ENCODE results near the gene BSG. TPM values are rescaled to one million over a fixed set of nuclear protein-coding genes. Genes with fewer than 3 reads are reported as not detected.

The BSG gene
- polyA plus RNA-seq, 1 donor from 2014 or later = 209 TPM

GRCh38 chr19:621819-622218 lies 49.4 kb downstream of the BSG start:
- no peaks in the 10 kb centered on the region for H3K36me3 ChIP-seq (ENCODE audit: insufficient read depth, low read length)
- no peak overlapping the region for H3K4me3 ChIP-seq (ENCODE audit: low read length)
- TF ChIP-seq RAD21 (conservative IDR thresholded peaks at IDR 0.05) (no peak), POLR2AphosphoS5 (IDR thresholded peaks at IDR 0.05) (no peak), EP300 (conservative IDR thresholded peaks at IDR 0.05; ENCODE audit: poor library complexity, severe bottlenecking) (no peak), SMC3 (conservative IDR thresholded peaks at IDR 0.05; ENCODE audit: poor library complexity) (no peak), REST (IDR thresholded peaks at IDR 0.05; ENCODE audit: borderline replicate concordance) (no peak), TAF1 (IDR thresholded peaks at IDR 0.05; ENCODE audit: low read depth) (no peak), CTCF (IDR thresholded peaks at IDR 0.05; ENCODE audit: poor library complexity, severe bottlenecking) (no peak)
- no peaks in the 10 kb centered on the region for H3K79me2 ChIP-seq (replicated peaks; ENCODE audit: insufficient read depth, low read length)
- no peaks in the 10 kb centered on the region for H4K20me1 ChIP-seq (ENCODE audit: insufficient read depth)
- no peak overlapping the region for H3K27ac ChIP-seq (ENCODE audit: low read length)
- no peak overlapping the region for H3K9ac ChIP-seq (ENCODE audit: low read length)
- H3K9me3 ChIP-seq (ENCODE audit: low read length) = no peaks in the 10 kb centered on the region
- no peak overlapping the region for H2AFZ ChIP-seq (ENCODE audit: low read depth, low read length)
- no peaks in the 10 kb centered on the region for H3F3A ChIP-seq (ENCODE audit: insufficient read depth, low read length, poor library complexity, severe bottlenecking)
- no peaks in the 10 kb centered on the region for H3K9me2 ChIP-seq (ENCODE audit: insufficient read depth, low read length)
- H3K27me3 ChIP-seq (ENCODE audit: insufficient read depth, low read depth, low read length) = no peaks in the 10 kb centered on the region
- no peak overlapping the region for H3K4me2 ChIP-seq (ENCODE audit: low read length)

- Histone ChIP-seq H3K27ac (ENCODE audit: low read length) (no peak overlapping the region), H3K79me2 (replicated peaks; ENCODE audit: insufficient read depth, low read length) (no peaks in the 10 kb centered on the region), H3K36me3 (ENCODE audit: insufficient read depth, low read length) (no peaks in the 10 kb centered on the region), H3K27me3 (ENCODE audit: insufficient read depth, low read depth, low read length) (no peaks in the 10 kb centered on the region), H2AFZ (ENCODE audit: low read depth, low read length) (no peak overlapping the region), H3K4me2 (ENCODE audit: low read length) (no peak overlapping the region), H3K9me2 (ENCODE audit: insufficient read depth, low read length) (no peaks in the 10 kb centered on the region), H3K9ac (ENCODE audit: low read length) (no peak overlapping the region), H3F3A (ENCODE audit: insufficient read depth, low read length, poor library complexity, severe bottlenecking) (no peaks in the 10 kb centered on the region), H3K4me3 (ENCODE audit: low read length) (no peak overlapping the region), H3K9me3 (ENCODE audit: low read length) (no peaks in the 10 kb centered on the region), H4K20me1 (ENCODE audit: insufficient read depth) (no peaks in the 10 kb centered on the region)
- TF ChIP-seq TAF1 (IDR thresholded peaks at IDR 0.05; ENCODE audit: low read depth) (no peak), REST (IDR thresholded peaks at IDR 0.05; ENCODE audit: borderline replicate concordance) (no peak), CTCF (IDR thresholded peaks at IDR 0.05; ENCODE audit: poor library complexity, severe bottlenecking) (no peak), POLR2AphosphoS5 (IDR thresholded peaks at IDR 0.05) (no peak), SMC3 (conservative IDR thresholded peaks at IDR 0.05; ENCODE audit: poor library complexity) (no peak), MXI1 (conservative IDR thresholded peaks at IDR 0.05; ENCODE audit: poor library complexity, severe bottlenecking) (no peak), RAD21 (conservative IDR thresholded peaks at IDR 0.05) (no peak), EP300 (conservative IDR thresholded peaks at IDR 0.05; ENCODE audit: poor library complexity, severe bottlenecking) (no peak), EZH2 (IDR thresholded peaks at IDR 0.05; ENCODE audit: borderline replicate concordance, insufficient read depth, low read length, poor library complexity, severe bottlenecking) (no peak)
These were observed 50.3 kb downstream of the BSG start for GRCh38 chr19:622666-623065.

Measured in neural cell (in vitro differentiated cells).